NCI-H2029 treated with DMSO at 0.1 percent for 48 hours (cell line): ENCODE data around the gene AKIRIN2.
A peak's percentile ranks its signal among the peaks of the same experiment; 100 is the strongest.

Experiments
- DNase-seq: peaks from one replicate; lab custom pipeline; 2025; lab: John Stamatoyannopoulos, UW

AKIRIN2 gene

DNA sequence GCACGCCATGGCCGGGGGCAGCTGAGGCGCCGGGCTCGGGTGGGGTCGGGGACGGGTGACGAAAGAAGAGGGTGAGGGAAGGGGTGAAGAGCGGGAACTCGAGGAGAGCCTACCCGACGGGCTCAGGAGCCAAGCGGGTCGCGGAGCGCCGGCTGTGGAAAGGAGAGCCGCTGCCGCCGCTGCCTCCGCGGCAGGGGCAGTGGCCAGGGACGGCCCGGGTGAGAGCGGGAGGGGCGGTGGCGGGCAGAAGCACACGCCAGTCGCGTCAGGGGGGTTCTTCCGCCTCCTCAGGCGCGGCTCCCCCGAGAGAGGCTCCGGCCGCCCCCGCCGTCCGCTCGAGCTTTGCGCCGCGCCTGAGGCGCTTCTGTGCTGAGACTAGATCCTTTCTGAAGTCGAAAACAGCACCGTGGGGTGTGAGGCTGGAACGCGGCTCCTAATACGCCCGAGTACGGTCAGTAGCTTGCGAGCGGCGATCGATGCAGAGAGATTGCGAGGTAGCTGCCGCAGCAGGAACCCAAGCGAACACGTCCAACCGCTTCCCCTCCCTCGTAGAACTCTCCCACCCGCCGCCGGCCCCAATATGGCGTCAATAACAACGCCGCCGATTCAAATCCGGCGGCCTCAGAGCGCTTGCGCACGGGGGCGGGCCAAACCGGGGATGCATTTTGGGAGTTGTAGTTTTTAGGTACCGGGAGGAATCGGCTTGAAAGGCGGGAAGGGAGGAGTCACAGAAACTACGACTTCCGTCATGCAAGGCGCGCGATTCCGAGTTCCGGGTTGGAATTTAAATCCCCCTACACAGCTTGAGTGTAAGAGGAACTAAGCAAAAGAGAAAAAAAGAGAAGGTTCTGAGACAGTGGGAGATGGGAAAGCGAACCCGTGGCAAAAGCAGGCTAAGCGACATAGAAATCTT, at the start of gene AKIRIN2:
Gene AKIRIN2, minus strand, starts transcription at position 558 of the 913 bp plus-strand sequence. Its CDS starts 549 bp downstream, at position 9.
- DNase-seq, result peak; percentile 93

DNA sequence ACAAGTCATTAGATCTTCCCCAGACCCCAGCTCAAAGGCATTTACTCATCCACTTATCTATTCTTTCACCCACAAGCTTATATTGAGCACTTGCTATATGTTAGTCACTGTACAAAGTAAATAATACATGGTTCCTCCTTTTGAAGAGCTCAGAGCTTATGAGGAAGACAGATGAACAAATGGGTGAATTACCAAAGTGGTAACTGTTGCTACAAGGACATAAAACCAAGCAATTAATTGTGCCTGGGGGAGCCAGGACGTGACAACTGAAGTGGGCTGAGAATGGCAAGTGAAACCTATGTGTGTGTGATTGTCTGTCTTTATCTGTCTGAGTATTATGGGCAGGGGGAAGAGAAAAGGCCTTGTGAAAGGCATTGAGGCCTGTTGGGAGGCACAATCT, 45.6 kb upstream of the AKIRIN2 start:
- no peak for DNase-seq

DNA sequence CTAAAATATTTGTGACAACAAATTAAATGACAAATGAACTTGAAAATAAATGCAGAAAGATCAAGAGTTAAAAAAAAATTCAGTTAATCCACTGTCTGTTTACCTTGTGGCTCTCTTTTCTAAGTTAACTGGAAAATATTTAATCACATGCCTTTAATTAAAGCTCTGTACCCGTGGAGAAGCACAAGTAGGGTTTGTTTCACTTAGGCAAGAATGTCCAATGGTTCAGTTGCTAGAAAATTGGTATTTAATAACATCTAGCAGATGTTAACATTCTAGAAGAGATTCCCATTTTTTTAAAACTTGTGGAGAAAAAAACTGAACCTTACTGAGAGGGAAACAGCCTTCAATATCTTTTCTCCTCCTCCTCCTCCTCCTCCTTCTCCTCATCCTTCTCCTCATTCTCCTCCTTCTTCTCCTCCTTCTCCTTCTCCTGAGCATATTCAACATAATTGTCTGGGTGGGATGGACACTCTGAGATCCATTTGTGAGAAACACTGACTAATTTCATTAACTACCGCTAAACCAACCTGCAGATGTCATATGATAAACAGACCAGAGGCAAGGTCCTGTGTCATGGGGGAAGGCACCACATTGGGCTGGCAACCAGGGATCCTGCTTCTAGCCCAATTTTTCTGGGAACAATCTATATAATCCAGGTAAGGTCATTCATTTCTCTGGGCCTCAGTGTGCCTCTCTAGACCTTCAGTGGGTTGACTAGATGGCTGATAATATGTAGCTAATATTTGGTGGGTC, 44.1 kb upstream of the AKIRIN2 start:
- DNase-seq, result no peak

DNA sequence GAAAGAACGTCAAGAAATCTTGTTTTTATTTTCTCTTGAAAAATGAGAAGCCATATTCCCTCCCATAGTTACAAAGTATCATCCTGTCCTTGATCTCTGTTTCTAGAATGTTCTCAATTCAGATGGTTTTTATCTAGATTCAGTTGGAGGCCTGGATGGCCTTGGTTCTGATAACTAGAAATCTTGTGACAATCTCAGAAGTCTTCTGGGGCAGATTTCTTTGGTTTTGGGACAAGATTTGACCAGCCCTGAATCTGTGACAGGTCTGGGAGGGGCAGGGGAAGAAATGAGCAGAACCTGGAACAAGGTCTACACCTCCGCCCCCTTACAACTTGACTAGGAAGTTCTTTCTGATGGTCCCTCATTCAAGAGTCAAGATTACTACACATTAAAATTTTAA, 41.4 kb upstream of the AKIRIN2 start:
- DNase-seq, result no peak

DNA sequence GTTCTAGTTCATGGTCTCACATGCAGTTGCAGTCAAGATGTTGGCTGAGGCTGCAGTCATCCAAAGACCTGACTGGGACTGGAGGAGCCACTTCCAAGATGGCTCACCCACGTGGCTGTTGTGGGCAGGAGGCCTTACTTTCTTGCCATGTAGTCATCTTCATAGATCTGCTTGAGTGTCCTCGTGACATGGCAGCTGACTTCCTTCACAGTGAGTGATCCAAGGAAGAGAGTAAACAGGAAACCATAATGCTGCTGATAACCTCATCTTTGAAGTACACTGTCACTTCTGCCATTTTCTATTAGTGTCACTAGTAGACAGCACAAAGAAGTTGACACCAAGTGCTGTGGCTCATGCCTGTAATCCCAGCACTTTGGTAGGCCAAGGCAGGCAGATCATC, 40.1 kb upstream of the AKIRIN2 start:
- DNase-seq, result no peak

DNA sequence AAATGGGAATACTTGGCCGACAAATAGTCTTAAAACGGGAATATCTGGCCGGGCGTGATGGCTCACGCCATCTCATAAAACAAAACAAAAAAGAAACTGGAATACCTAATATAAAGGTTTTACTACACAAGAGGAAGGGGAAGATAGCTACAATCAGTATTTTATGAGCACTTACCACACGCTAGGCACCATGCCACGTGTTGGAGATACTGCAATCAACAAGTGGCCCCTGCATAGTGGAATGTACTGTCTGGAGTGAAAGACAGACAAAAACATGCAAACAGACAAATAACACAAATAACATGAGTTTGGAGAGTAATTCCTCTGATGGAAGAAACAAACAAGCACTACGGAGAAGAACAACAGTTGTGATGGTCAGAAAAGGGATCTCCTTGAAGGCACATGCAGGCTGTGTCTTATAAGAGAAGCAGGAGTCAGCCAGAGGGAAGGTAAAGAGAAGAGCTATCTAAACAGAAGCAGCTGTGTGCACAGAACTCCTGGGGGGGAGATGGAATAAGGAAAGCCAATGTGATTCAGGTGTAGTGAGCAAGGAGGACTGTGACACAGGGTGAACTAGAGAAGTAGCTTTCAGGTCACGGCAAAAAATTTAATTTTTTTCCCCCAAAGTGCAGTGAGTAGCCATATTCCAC, 39.1 kb upstream of the AKIRIN2 start:
- peak; percentile 68 for DNase-seq

DNA sequence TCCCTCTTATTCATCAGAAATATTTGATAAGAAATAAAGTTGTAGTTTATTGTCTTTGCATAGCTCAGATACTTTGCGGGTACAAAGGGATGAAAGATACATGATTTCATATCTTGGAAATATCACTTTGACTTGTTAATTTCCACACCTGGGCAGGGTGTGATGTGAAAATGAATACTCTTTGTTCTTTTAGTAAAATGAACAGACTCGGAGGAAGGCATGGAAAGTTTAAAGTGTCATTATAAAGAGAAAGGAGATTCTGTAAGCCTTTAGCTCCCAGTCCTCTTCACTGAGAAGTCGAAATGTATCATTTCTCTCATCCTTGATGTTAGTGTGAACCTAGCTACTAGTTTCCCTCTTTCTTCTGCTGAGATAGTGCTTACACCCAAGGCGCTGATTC, 36.7 kb upstream of the AKIRIN2 start:
- no peak for DNase-seq

DNA sequence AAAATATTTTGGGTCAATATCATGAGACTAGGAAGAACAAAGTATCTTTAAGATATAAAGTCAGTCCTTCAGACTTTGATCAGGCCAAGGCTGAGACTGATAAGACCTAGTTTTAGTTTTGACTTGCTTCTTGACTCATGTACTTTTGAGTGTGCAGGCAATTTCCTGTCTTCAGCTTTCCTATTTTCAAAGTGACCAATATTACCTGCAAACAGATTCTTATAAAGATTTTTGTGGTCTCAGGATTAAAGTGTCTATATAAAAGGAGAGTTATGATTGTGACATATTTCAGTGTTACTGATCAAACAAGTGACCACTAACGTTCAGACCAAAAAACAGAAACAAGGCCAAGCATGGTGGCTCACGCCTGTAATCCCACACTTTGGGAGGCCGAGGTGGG, 36.0 kb upstream of the AKIRIN2 start:
- no peak for DNase-seq

DNA sequence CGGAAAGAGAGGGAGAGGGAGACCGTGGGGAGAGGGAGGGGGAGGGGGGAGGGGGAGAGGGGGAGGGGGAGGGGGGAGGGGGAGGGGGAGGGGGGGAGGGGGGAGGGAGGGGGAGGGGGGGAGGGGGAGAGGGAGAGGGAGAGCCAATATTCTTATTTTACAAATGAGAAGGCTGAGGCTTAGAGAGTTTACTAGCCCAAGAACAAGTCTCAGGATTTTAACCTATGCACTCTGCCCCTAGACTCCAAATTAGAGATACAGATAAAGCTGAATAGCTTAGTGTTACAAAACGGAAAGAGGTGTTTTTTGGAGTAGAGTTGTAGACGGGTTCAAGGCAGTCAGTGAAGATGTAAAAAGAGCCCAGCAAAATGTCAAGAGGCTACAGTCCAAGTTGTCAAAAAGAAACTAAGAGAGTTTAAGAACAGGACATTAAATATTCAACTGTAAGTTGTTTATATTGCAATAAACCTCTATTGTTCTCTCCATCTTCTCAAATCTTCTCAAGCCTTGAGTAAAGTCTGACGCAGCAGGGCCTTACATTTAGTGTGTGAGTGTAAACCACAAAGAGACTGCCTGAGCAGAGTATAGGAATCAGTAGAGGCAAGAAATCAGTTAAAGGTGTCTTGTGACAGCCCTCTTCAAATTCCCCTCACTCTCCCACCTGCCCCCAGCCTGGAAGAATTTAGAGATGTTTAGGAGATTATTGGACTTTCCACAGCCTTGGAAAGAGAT, 34.9 kb upstream of the AKIRIN2 start:
- no peak for DNase-seq

DNA sequence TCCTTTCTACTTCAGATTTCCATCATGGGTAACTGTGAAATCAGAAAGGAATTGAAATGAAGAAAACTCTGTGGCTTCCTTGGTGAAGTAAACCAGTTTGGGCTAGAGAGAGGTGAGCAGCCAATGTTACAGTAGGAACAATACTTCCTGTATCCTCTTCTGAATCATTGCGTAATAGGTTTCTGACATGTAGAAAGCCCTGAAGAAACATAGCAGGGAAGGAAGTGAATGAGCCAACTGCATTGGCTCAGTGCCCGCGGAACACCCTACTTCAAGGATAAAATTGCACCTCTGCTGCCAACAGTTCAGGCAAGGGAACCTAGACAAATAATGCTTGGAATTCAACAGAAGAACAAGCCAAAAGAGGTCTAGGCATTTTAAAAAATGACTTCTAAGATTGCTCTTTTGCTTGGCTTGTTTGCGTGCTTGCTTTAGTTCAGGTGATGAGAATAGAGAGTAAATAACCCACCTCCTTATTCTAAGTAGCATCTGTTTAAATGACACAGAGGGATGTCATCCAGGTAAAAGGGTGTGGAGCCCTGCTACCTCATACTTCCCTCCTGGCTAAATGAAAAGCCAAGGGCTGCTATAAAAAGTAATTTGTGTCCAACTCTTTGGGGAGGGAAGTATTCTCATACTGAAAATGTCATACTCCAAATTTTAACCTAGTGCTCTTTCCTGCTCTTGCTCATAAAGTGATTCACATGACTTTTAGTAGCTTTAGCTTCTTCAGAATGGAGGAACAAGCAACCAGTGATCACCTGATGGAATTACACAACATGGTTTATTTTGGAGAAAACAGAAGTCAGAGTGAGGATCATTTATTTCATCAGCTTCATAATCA, 30.0 kb upstream of the AKIRIN2 start:
- DNase-seq, result peak; percentile 97

DNA sequence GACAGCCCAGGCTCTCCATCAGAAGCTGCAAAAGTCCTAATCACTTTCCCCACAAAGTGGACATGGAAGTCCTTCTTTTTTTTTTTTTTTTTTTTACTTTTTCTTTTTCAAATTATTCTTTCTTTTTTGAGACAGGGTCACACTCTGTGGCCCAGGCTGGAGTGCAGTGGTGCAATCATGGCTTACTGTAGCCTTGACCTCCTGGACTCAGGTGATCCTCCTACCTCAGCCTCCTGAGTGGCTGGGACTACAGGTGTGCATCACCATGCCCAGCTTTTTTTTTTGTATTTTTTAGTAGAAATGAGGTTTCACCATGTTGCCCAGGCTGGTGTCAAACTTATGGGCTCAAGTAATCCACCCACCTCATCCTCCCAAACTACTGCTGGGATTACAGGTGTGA, 29.0 kb upstream of the AKIRIN2 start:
- DNase-seq, result no peak

DNA sequence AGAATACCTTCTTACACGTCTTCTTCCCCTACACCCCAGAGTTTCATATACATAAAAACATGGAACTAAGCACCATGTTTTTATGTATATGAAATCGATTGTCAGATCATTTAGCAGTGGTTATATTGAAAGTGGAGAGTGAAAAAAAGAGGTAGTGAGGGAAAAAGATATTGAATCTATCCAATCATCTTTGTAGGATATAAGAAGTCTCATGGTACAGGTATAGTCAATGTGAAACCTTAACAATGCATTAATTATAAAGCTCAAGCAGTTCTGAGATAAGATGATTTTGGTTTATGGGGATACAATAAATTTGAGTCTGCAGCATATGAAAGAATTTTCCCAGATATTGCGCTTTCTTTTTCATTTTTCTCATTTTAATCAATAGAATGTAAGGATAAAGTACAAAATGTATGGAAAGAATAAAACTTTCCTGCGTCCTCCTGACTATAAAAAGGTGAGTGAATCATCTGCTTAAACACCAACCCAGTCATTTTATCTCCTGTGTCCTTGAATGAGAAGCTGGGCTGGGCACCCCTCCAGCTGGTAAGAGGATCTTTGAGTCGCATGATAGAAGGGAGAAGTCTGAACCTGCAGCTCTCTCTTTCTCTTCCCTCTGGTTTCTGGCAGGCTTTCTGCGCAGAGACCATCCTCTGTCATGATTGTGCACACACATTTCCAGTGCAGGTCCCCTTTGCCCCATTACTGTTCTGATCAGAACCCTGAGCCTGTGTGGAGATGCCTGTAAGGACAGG, 28.1 kb upstream of the AKIRIN2 start:
- DNase-seq, result peak; percentile 46

DNA sequence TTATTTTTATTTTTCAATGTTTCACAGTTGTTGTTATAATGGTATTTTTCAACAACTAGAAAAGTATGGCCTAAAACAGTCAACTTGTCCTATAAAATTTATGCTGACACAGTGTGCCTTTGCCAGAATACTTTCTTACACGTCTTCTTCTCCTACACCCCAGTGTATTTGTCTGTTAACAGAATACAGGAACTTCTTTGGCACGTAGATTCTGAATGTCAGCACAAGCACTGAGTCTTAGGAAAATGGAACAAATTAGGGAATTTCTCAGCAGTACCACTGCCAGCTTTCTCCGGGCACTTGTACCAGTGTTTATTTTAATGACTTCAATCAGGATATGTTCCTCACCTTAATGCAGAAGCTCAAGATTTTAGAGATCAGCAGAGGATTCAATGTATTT, 26.7 kb upstream of the AKIRIN2 start:
- DNase-seq, result no peak

DNA sequence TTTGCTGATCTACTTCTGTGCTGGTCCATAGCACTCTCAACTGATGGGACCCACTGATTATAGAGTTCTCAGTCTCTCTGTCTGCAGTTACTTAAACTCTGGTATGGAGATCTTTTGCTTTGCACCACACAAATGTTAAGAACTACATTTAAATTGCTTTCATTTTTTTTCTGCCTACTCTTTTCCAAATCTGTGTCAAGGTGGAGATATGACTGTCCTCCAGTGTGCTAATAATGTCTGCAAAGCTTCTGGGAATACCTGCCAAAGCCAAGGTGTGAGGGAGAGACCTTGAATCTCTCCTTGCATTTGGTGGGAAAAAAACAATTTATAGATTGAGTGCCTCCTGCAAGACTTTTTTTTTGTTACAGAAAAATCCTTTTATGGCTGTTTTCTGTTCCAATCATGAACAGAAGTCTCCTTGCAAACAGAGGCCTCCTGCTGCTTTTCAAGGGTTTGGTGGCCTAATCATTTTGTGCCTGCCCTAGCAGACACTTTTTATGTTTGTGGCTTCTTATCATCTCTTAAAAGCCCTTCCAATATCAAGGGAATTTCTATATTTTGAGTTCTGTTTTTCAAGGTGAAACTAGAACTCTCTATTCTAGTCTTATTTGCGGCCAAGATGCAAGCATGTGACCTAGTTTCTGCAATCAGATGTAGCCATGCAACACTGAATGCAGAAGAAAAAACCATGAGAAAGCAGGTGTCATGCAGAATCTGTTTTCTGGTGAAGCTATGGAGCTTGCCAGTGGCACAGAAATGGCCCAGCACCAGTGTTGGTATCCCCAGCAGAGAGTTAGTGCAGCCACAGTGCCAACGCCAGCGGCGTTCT, 23.2 kb upstream of the AKIRIN2 start:
- DNase-seq, result no peak

DNA sequence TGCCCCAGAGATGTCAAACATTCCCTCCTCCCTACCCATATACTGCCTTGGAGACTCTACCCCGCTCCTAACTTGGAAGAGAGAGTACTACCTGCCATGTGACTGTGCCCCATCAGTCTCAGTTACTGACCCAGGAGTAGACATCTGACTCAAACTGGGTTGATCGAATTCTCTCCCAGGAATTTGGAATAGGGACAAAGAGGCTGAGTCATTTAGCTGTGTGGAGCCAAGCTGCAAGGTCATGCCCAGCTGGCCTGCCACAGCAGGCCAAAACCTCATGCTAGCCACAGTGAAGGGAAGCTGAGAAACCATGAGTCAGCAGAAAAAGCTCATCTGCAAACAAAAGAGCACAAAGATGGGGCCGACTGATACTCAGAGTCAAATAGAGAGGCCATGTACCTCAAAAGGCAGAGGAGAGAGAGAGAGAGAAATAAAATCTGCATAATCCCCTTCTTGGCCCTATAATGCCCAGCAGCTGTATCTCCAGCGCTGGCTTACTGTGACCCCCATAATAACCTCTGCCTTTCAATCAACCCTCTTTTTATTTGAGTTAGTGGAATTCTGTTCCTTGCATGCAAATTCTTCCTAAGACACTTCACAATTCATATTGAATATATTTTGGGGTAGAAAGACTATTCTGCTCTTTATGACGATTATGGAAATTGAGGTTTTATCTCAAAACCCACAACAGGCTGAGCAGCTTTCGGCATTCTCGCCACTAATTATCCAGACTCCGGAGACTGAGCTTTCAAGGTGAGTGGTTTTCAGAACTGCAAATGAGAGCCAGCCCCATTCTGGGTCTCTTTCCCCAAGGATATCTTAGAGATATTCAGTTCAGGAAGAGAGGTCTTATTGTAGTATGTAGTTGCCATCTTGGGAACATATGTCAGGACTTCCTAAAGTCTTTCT, 21.4 kb upstream of the AKIRIN2 start:
- no peak for DNase-seq

DNA sequence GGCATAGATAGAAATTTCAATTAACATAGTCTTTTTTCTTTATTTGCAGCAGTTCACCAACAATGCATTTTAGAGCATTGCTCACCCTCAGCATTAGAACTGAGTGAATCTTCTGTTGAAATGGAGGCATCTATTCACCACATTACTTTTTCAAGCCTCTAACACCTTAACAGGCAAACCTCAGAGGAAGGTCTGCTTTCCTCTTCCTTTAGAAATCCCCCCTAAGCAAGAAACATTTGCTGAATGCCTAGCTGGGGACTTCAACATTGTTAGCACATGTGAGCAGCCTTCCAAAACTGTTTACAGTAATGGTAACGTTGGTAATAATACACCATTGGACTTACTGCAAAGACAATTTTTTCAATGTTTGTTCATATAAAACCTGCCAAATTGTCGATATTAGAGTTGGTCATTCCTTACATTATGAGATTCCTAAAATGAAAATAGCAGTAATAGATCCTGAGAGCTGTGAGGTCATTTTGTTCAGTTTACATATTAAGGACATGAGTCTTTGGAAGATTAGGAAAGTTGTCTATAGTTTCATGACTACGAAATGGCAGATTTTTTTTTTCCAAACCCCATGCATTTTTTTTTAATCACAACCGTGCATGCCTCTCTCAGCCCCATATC, 20.6 kb upstream of the AKIRIN2 start:
- DNase-seq, result no peak

DNA sequence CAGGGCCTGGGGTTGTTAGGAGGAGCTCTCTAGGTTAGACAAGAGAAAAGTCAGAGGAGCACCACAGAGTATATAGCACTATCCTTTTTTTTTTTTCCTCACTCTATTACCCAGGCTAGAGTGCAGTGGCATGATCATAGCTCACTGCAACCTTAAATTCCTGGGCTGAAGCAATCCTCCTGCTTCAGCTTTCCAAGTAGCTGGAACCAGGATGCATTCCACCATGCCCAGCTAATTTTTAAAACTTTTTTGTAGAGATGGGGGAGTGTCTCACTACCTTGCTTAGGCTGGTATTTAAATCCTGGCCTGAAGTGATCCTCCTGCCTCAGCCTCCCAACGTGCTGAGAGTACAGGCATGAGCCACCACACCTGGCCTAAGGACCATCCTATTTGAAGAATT, 19.3 kb upstream of the AKIRIN2 start:
- no peak for DNase-seq
